LNCAP (cell line): ENCODE data around the gene EIF4EBP3.

Experiments used
- TF ChIP-seq, protein P1 (sequence below): fragments of 450-650 bp; IDR thresholded peaks from 2 replicates; pipeline ENCODE4 v1.5.1; 2017; ENCODE audit warnings: mild to moderate bottlenecking

The EIF4EBP3 gene

DNA sequence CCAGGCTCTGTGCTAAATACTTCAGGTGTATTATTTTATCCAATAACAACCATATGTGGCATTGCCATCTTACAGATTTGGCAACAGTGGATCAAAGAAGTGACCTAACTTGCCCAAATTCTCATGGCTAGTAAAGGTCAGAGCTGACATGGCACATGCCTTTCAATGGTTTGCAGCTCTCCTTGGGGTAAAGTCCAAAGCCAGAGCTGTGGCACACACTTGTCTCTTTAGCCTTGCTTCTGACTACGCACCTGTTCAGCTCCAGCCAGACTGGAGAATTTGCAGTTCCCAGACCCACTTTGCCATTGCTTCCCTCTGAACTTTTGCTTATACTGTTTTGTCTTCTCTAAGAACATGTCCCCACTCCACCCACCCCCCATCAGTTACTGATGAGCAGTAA lies 23.0 kb downstream of the EIF4EBP3 start:
- TF ChIP-seq, protein P1, sequence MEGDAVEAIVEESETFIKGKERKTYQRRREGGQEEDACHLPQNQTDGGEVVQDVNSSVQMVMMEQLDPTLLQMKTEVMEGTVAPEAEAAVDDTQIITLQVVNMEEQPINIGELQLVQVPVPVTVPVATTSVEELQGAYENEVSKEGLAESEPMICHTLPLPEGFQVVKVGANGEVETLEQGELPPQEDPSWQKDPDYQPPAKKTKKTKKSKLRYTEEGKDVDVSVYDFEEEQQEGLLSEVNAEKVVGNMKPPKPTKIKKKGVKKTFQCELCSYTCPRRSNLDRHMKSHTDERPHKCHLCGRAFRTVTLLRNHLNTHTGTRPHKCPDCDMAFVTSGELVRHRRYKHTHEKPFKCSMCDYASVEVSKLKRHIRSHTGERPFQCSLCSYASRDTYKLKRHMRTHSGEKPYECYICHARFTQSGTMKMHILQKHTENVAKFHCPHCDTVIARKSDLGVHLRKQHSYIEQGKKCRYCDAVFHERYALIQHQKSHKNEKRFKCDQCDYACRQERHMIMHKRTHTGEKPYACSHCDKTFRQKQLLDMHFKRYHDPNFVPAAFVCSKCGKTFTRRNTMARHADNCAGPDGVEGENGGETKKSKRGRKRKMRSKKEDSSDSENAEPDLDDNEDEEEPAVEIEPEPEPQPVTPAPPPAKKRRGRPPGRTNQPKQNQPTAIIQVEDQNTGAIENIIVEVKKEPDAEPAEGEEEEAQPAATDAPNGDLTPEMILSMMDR: no peak

DNA sequence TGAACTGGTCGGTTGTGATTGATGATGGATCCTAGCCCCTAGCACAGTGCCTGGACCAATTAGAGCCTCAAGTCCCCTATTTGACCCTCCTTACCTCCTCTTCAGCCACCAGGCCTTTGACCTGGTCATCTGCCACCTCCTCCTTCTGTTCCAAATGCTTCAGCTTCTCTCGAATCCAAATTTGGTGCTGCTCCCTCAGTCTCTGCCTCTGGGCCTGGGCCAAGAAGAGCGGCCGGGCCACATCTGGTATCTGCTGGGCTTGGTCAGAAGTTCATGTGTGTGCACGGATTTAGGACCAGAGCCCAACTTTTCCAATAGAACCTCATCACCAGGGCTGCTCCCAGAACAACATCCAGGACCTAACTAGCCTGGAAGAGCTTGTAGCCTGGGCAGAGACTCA lies 23.6 kb downstream of the EIF4EBP3 start:
- TF ChIP-seq, protein P1: no peak

DNA sequence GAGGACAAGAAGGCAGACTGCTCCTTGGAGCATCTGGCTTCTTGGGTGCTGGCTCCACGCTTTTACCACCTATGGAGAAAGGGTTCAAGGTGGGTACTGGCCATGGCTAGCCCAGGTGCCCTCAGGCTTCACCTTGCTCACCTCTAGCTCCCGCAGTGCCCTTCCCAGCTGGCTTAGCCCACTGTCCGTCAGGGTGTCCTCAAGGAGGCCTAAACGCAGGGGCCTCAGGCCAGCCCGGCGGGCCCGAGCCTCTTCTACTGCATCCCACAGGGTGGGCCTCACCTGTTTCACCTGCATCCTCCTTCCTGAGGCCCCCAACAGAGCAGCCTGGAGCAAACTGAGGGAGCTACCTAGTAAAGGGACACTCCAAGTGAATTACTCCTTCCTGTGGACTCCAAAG lies 26.2 kb downstream of the EIF4EBP3 start:
- TF ChIP-seq, protein P1: no peak

DNA sequence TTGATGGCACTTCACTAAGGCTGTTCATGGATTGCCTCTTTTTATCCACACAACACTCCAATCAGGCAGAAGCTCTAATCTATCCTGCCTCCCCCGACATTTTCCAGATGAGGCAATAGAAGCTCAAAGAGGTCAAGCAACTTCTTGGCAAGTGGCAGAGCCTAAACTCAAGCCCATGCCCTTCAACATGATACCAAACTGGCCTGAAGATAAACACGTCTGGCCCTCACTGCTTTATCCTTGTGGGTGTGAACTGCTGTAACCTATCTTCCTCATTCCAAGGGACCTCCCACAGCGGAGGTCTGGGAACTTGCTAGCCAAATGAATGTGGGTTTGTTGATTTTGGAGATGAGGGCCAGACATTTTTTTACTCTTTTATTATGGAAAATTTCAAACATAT lies 26.7 kb downstream of the EIF4EBP3 start:
- TF ChIP-seq, protein P1: no peak

DNA sequence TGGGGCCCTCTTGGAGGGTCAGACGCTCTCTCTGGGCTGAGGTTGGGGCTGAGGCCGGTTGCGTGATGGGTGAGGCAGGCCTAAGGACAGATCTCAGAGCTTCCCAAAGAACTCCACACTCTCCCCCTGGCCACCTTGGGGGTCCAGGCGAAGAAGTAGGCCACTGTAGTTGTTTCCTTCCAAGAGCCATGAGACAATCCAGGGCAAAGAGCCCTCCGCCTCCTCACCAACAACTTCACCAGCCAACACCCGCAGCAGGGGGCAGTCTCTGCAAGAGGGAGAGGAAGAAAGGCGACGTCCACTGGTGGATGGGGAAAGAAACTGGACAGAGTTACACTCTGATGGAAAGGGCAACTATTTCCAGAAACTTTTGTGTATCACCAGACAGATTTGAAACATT lies 27.8 kb downstream of the EIF4EBP3 start:
- TF ChIP-seq, protein P1: no peak; the same call in 1 of the 2 replicates

DNA sequence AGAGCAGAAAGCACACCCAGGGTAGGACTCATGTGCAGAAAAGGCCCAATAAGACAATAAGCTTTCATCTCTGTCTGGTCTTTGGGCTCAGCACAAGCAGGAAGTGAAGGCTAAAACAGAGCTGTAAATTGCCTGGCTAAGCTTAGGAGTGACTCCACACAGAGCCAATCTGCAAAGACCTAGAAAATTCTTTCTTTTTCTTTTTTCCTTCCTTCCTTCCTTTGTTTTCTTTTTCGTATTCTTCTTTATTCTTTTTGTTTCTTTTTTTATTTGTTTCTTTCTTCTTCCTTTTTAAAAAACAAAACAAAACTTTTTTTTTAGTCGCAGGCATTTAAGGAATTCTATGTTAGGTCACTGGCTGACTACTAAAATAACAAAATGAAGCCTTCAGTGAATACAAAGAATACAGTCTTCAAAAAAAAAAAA lies 29.3 kb downstream of the EIF4EBP3 start:
- TF ChIP-seq, protein P1: no peak

DNA sequence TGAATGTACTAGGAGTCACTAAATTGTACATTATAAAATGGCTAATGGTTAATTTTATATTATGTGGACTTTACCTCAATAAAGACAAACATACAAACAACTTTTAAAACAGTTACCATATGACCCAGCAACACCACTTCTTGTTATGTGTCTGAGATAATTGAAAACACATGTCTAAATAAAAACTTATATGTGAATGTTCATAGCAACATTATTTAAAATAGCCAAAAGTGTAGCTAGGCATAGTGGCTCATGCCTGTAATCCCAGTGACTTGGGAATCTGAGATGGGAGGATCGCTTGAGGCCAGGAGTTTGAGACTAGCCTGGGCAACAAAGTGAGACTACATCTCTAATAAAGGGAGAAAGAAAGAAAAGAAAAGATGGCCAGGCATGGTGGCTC lies 40.0 kb downstream of the EIF4EBP3 start:
- TF ChIP-seq, protein P1: no peak

DNA sequence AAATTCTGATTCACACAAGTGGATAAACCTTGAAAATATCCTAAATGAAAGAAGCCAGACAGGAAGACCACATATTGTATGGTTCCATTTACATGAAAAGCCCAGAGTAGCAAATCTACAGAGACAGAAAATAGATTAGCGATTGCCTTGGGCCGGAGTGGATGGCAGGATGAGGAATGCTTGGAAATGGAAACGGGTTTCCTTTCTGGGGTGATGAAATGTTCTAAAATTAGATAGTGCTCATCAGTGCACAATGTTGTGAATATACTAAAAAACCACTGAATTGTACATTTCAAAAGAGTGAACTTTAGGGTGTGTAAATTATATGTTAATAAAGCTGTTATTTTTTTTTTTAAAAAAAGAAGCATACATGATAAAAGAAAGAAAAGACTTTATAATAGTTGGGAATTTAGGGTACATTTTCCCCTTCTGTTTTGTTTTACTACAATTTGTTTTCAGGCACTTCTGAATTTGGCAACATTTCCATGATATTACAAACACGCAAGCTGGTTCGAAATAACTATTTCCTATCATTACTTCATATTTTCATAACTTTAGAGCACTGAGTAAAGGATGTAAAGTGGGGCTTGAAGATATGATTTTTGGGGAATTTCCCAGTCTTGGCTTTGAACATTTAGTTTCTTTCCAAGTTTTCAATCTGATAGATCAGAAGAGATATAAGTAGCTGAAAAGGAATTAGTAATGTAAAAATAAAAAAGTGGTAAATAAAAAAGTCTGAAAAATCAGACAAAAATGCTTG lies 41.0 kb downstream of the EIF4EBP3 start:
- TF ChIP-seq, protein P1: no peak
